ENCODE measurements around the gene NTN1. TPM values are rescaled to one million over a fixed set of nuclear protein-coding genes. Genes with fewer than 3 reads are reported as not detected.

The NTN1 gene
- total RNA-seq, 3 donors from 2014 or later (not counting 1 experiment from before 2014, with no cell fraction given) = 0.12 to 0.15 (median 0.14) TPM

- no peak for TF ChIP-seq CTCF (IDR thresholded peaks at IDR 0.05)
- no peaks in the 10 kb centered on the region for H3K9me3 ChIP-seq (ENCODE audit: control insufficient read depth, insufficient read depth, low read length)
- H3K27ac ChIP-seq (ENCODE audit: low read length) = no peak overlapping the region
- no peaks in the 10 kb centered on the region for H3K9me3 Mint-ChIP-seq
- H3K36me3 ChIP-seq (ENCODE audit: control insufficient read depth, insufficient read depth, low read length) = no peaks in the 10 kb centered on the region
- no peaks in the 10 kb centered on the region for H3K36me3 Mint-ChIP-seq
- no peak overlapping the region for H3K4me3 ChIP-seq (ENCODE audit: low read length)
- intact Hi-C loops (cut with micrococcal nuclease) = no loop called here
- H3K4me3 Mint-ChIP-seq = no peak overlapping the region
- H3K27me3 ChIP-seq (ENCODE audit: control insufficient read depth, insufficient read depth, low read length) = no peaks in the 10 kb centered on the region
- ATAC-seq (no peak), DNase-seq (no peak)
- H3K4me1 Mint-ChIP-seq = no peaks in the 10 kb centered on the region
- H3K27me3 Mint-ChIP-seq (ENCODE audit: low read depth in 2 of 2) = peaks cover 0 to 11% of the 10 kb centered on the region in 2 donors
- no peak overlapping the region for H3K27ac Mint-ChIP-seq
- no peaks in the 10 kb centered on the region for H3K4me1 ChIP-seq (ENCODE audit: control insufficient read depth, insufficient read depth, low read length)
- 91% methylated on average over 9 of the region's 9 CpGs for WGBS (ENCODE audit: insufficient coverage)
Measured at GRCh38 chr17:9132291-9132690, 111.0 kb downstream of the NTN1 start.

GRCh38 chr17:9132944-9133610, 111.8 kb downstream of the NTN1 start:
- Histone ChIP-seq H3K27me3 (ENCODE audit: control insufficient read depth, insufficient read depth, low read length) (no peaks in the 10 kb centered on the region), H3K27ac (ENCODE audit: low read length) (no peak overlapping the region), H3K36me3 (ENCODE audit: control insufficient read depth, insufficient read depth, low read length) (no peaks in the 10 kb centered on the region), H3K4me3 (ENCODE audit: low read length) (no peak overlapping the region), H3K4me1 (ENCODE audit: control insufficient read depth, insufficient read depth, low read length) (no peaks in the 10 kb centered on the region), H3K9me3 (ENCODE audit: control insufficient read depth, insufficient read depth, low read length) (no peaks in the 10 kb centered on the region)
- TF ChIP-seq CTCF (IDR thresholded peaks at IDR 0.05) = no peak
- no peak overlapping the region for H3K4me3 Mint-ChIP-seq
- no peaks in the 10 kb centered on the region for H3K4me1 Mint-ChIP-seq
- H3K27ac Mint-ChIP-seq = no peak overlapping the region
- intact Hi-C loops (cut with micrococcal nuclease) = no loop called here
- DNase-seq (no peak), ATAC-seq (no peak)
- H3K27me3 Mint-ChIP-seq (ENCODE audit: low read depth in 2 of 2) = peaks cover 0 to 11% of the 10 kb centered on the region in 2 donors
- H3K9me3 Mint-ChIP-seq = no peaks in the 10 kb centered on the region
- 91% methylated on average over 14 of the region's 14 CpGs for WGBS (ENCODE audit: insufficient coverage)
- H3K36me3 Mint-ChIP-seq = no peaks in the 10 kb centered on the region

- Histone ChIP-seq H3K27me3 (ENCODE audit: control insufficient read depth, insufficient read depth, low read length) (no peaks in the 10 kb centered on the region), H3K4me3 (ENCODE audit: low read length) (no peak overlapping the region), H3K4me1 (ENCODE audit: control insufficient read depth, insufficient read depth, low read length) (no peaks in the 10 kb centered on the region), H3K27ac (ENCODE audit: low read length) (no peak overlapping the region), H3K36me3 (ENCODE audit: control insufficient read depth, insufficient read depth, low read length) (no peaks in the 10 kb centered on the region), H3K9me3 (ENCODE audit: control insufficient read depth, insufficient read depth, low read length) (no peaks in the 10 kb centered on the region)
- TF ChIP-seq CTCF (IDR thresholded peaks at IDR 0.05) = no peak
- Mint-ChIP-seq H3K9me3 (no peaks in the 10 kb centered on the region), H3K27ac (no peak overlapping the region), H3K4me1 (no peaks in the 10 kb centered on the region), H3K4me3 (no peak overlapping the region), H3K36me3 (no peaks in the 10 kb centered on the region), H3K27me3 (ENCODE audit: low read depth in 2 of 2) (peaks cover 0 to 3% of the 10 kb centered on the region in 2 donors)
- DNase-seq = no peak
- no peak for ATAC-seq
- WGBS (ENCODE audit: insufficient coverage) = 92% methylated on average over 15 of the region's 17 CpGs
- intact Hi-C loops (cut with micrococcal nuclease) = no loop called here
Measured at GRCh38 chr17:9138161-9138717, 116.9 kb downstream of the NTN1 start.

- WGBS (ENCODE audit: insufficient coverage) = 64% methylated on average over 2 of the region's 2 CpGs
- H3K36me3 Mint-ChIP-seq = no peaks in the 10 kb centered on the region
- H3K4me3 ChIP-seq (ENCODE audit: low read length) = no peak overlapping the region
- no peaks in the 10 kb centered on the region for H3K27me3 ChIP-seq (ENCODE audit: control insufficient read depth, insufficient read depth, low read length)
- no peak overlapping the region for H3K27ac ChIP-seq (ENCODE audit: low read length)
- TF ChIP-seq CTCF (IDR thresholded peaks at IDR 0.05) = no peak
- DNase-seq (no peak), ATAC-seq (no peak)
- H3K4me3 Mint-ChIP-seq = no peak overlapping the region
- H3K9me3 Mint-ChIP-seq = no peaks in the 10 kb centered on the region
- no peaks in the 10 kb centered on the region for H3K27me3 Mint-ChIP-seq (ENCODE audit: low read depth in 2 of 2)
- H3K36me3 ChIP-seq (ENCODE audit: control insufficient read depth, insufficient read depth, low read length) = no peaks in the 10 kb centered on the region
- H3K4me1 ChIP-seq (ENCODE audit: control insufficient read depth, insufficient read depth, low read length) = no peaks in the 10 kb centered on the region
- intact Hi-C loops (cut with micrococcal nuclease) = no loop called here
- no peaks in the 10 kb centered on the region for H3K4me1 Mint-ChIP-seq
- H3K9me3 ChIP-seq (ENCODE audit: control insufficient read depth, insufficient read depth, low read length) = no peaks in the 10 kb centered on the region
- H3K27ac Mint-ChIP-seq = no peak overlapping the region
Measured at GRCh38 chr17:9139695-9140094, 118.4 kb downstream of the NTN1 start.

Data from natural killer cell (primary cell).